Liver (tissue), 9 donors: Measurements from ENCODE around the gene POLR3A. TPM values are rescaled to one million over a fixed set of nuclear protein-coding genes. Genes with fewer than 3 reads are reported as not detected.

Source experiments
- DNase-seq: peaks from one replicate; pipeline ENCODE4 v3.0.0-alpha.2; 2017; ENCODE audit warnings: low spot score
- H3K27ac ChIP-seq, 2 donors: one replicate each; pipeline ENCODE4 v1.7.0; 2013; ENCODE audit warnings: inconsistent platforms in 2 of 2, low read length in 2 of 2, control low read depth in 1 of 2, low read depth in 1 of 2, mild to moderate bottlenecking in 1 of 2
- H3K27me3 ChIP-seq, 4 donors: one replicate each; pipeline versions ENCODE4 v1.6.1 to v1.7.0; 2013; ENCODE audit warnings: low read length in 3 of 4, inconsistent platforms in 1 of 4, mild to moderate bottlenecking in 1 of 4, moderate library complexity in 1 of 4; ENCODE audit not compliant: control insufficient read depth in 4 of 4, insufficient read depth in 4 of 4
- H3K36me3 ChIP-seq, 4 donors: one replicate each; pipeline versions ENCODE4 v1.6.1 to v1.7.0; 2013; ENCODE audit warnings: low read length in 3 of 4, mild to moderate bottlenecking in 3 of 4, low read depth in 1 of 4, moderate library complexity in 1 of 4; ENCODE audit not compliant: control insufficient read depth in 4 of 4, insufficient read depth in 3 of 4
- H3K4me1 ChIP-seq, 4 donors: one replicate each; pipeline versions ENCODE4 v1.6.1 to v1.7.0; 2013; ENCODE audit warnings: low read length in 3 of 4, mild to moderate bottlenecking in 3 of 4, moderate library complexity in 1 of 4; ENCODE audit not compliant: control insufficient read depth in 4 of 4, insufficient read depth in 4 of 4
- H3K4me3 ChIP-seq, 3 donors: one replicate each; pipeline versions ENCODE4 v1.6.1 to v1.7.0; 2013; ENCODE audit warnings: low read length in 3 of 3, control low read depth in 1 of 3, low read depth in 1 of 3, mild to moderate bottlenecking in 1 of 3
- H3K9ac ChIP-seq, 2 donors: one replicate each; pipeline ENCODE4 v1.7.0; 2013; ENCODE audit warnings: low read length in 2 of 2, mild to moderate bottlenecking in 2 of 2, moderate library complexity in 2 of 2, control low read depth in 1 of 2, low read depth in 1 of 2
- H3K9me3 ChIP-seq, 4 donors: one replicate each; pipeline versions ENCODE4 v1.6.1 to v1.7.0; 2013; ENCODE audit warnings: low read length in 3 of 4; ENCODE audit not compliant: control insufficient read depth in 4 of 4
- ATF3 ChIP-seq: IDR thresholded peaks from 2 replicates; pipeline ENCODE4 v1.6.1; 2016; ENCODE audit warnings: antibody characterized with exemption
- CTCF ChIP-seq: fragments of 150-350 bp; IDR thresholded peaks from 2 replicates; pipeline ENCODE4 v1.5.1; 2017; ENCODE audit warnings: improper control_type of control experiment, low read depth, low read length; ENCODE audit not compliant: missing input control
- EGR1 ChIP-seq, 2 donors: IDR thresholded peaks; 2 replicates each; pipeline ENCODE4 v1.6.1; 2016 to 2018; ENCODE audit warnings: antibody characterized with exemption in 2 of 2, low read depth in 2 of 2
- FOXA2 ChIP-seq: IDR thresholded peaks from 2 replicates; pipeline ENCODE4 v1.6.1; 2016; ENCODE audit warnings: antibody characterized with exemption
- GABPA ChIP-seq, 2 donors: IDR thresholded peaks in 1 of 2; conservative IDR thresholded peaks in 1 of 2; 2 replicates each; pipeline ENCODE4 v1.6.1; 2016; ENCODE audit warnings: antibody characterized with exemption in 2 of 2, mild to moderate bottlenecking in 1 of 2, moderate library complexity in 1 of 2
- HNF4A ChIP-seq, 2 donors: conservative IDR thresholded peaks; 2 replicates each; pipeline ENCODE4 v1.6.1; 2016; ENCODE audit warnings: antibody characterized with exemption in 2 of 2, mild to moderate bottlenecking in 2 of 2
- HNF4G ChIP-seq: IDR thresholded peaks from 2 replicates; pipeline ENCODE4 v1.6.1; 2016; ENCODE audit warnings: antibody characterized with exemption
- JUND ChIP-seq, 2 donors: IDR thresholded peaks; 2 replicates each; pipeline ENCODE4 v1.6.1; 2016; ENCODE audit warnings: antibody characterized with exemption in 2 of 2
- MAX ChIP-seq: IDR thresholded peaks from 2 replicates; pipeline ENCODE4 v1.6.1; 2016; ENCODE audit warnings: antibody characterized with exemption
- NR2F2 ChIP-seq: IDR thresholded peaks from 2 replicates; pipeline ENCODE4 v1.6.1; 2016; ENCODE audit warnings: antibody characterized with exemption
- RAD21 ChIP-seq, 2 donors: IDR thresholded peaks; 2 replicates each; pipeline ENCODE4 v1.6.1; 2016; ENCODE audit warnings: antibody characterized with exemption in 2 of 2, mild to moderate bottlenecking in 2 of 2
- REST ChIP-seq: IDR thresholded peaks from 2 replicates; pipeline ENCODE4 v1.6.1; 2016; ENCODE audit warnings: antibody characterized with exemption, mild to moderate bottlenecking
- RXRA ChIP-seq, 2 donors: IDR thresholded peaks; 2 replicates each; pipeline ENCODE4 v1.6.1; 2017 to 2018; ENCODE audit warnings: antibody characterized with exemption in 2 of 2, mild to moderate bottlenecking in 1 of 2
- SP1 ChIP-seq: IDR thresholded peaks from 2 replicates; pipeline ENCODE4 v1.6.1; 2018; ENCODE audit warnings: antibody characterized with exemption, mild to moderate bottlenecking
- TAF1 ChIP-seq: conservative IDR thresholded peaks from 2 replicates; pipeline ENCODE4 v1.6.1; 2016; ENCODE audit warnings: antibody characterized with exemption, mild to moderate bottlenecking
- YY1 ChIP-seq: IDR thresholded peaks from 2 replicates; pipeline ENCODE4 v1.6.1; 2016; ENCODE audit warnings: antibody characterized with exemption, mild to moderate bottlenecking
- ZBTB33 ChIP-seq: IDR thresholded peaks from 2 replicates; pipeline ENCODE4 v1.6.1; 2016; ENCODE audit warnings: antibody characterized with exemption
- WGBS: extraction: QIAGEN DNeasy Blood & Tissue Kit; methylation state at CpG from one replicate; pipeline ENCODE4 v1.1.7; 2013; 5-methylcytosine and 5-hydroxymethylcytosine counted together
- polyA plus RNA-seq, 2 donors: library from polyadenylated mRNA; stranded (reverse) in 1 of 2; unstranded in 1 of 2; fragments of 200-250 nt in 1 of 2; fragments of >200 nt in 1 of 2; fragmentation: Nextera tagmentation in 1 of 2; extraction: Ambion mirVana in 1 of 2; gene quantifications; one replicate each; pipeline versions ENCODE4 v1.2.1 to v1.2.3, GENCODE V29; 2013 to 2015
- total RNA-seq, 2 donors: library from RNA; depleted of rRNA; stranded (reverse); fragments of >200 nt; gene quantifications; one replicate each; pipeline ENCODE4 v1.2.3, GENCODE V29; 2014
- donor health status: healthy.
- donor health status: healthy.
- donor health status: healthy.
- donor health status: healthy.
- donor health status: healthy.

POLR3A gene
- total and polyA plus RNA-seq, 4 donors, result 3.2 to 9.6 (median 5.5) TPM

- Histone ChIP-seq H3K27me3 (no peaks in the 10 kb centered on the region), H3K36me3 (no peaks in the 10 kb centered on the region), H3K4me1 (no peaks in the 10 kb centered on the region), H3K27ac (no peak overlapping the region), H3K9me3 (no peaks in the 10 kb centered on the region), H3K4me3 (no peak overlapping the region), H3K9ac (no peak overlapping the region)
- DNase-seq, result no peak
- TF ChIP-seq FOXA2 (no peak), EGR1 (IDR thresholded peaks at IDR 0.05; ENCODE audit: low read depth in 2 of 2) (no peak), REST (no peak), CTCF (no peak), SP1 (no peak), HNF4G (no peak), YY1 (no peak), RAD21 (IDR thresholded peaks at IDR 0.05) (no peak), JUND (IDR thresholded peaks at IDR 0.05) (no peak), TAF1 (no peak), RXRA (IDR thresholded peaks at IDR 0.05) (no peak), NR2F2 (no peak), HNF4A (conservative IDR thresholded peaks at IDR 0.05) (no peak), MAX (no peak), ATF3 (no peak)
- WGBS, result 89% methylated on average over 1 of the region's 1 CpG
These were observed 64.5 kb downstream of the POLR3A start for GRCh38 chr10:77964811-77965210.

GRCh38 chr10:77963901-77964300 lies 65.4 kb downstream of the POLR3A start:
- TF ChIP-seq ZBTB33 (no peak), REST (no peak), SP1 (no peak), RXRA (IDR thresholded peaks at IDR 0.05) (no peak), YY1 (no peak), GABPA (IDR thresholded peaks at IDR 0.05 in 1 of 2, conservative IDR thresholded peaks at IDR 0.05 in 1 of 2) (no peak), ATF3 (no peak), CTCF (no peak), JUND (IDR thresholded peaks at IDR 0.05) (no peak), RAD21 (IDR thresholded peaks at IDR 0.05) (no peak), HNF4G (no peak), TAF1 (no peak)
- no peaks in the 10 kb centered on the region for H3K4me1 ChIP-seq
- no peaks in the 10 kb centered on the region for H3K36me3 ChIP-seq
- DNase-seq, result no peak
- H3K4me3 ChIP-seq, result no peak overlapping the region
- H3K9me3 ChIP-seq, result no peaks in the 10 kb centered on the region
- no peak overlapping the region for H3K27ac ChIP-seq
- 96% methylated on average over 7 of the region's 7 CpGs for WGBS
- H3K9ac ChIP-seq, result no peak overlapping the region
- no peaks in the 10 kb centered on the region for H3K27me3 ChIP-seq
